OCI-LY3 (cell line): Measurements from ENCODE around the gene MLNR.

ENCODE experiments used
- H2AFZ ChIP-seq: fragments of 200-600, 300-600 bp; shearing (Covaris generic); 2 replicates; pipeline ENCODE4 v1.6.0; 2014; ENCODE audit warnings: antibody characterized with exemption, low read depth, low read length
- H3K27ac ChIP-seq: fragments of 200-600, 300-600 bp; sonication (generic); 2 replicates; pipeline ENCODE4 v1.5.1; 2014; ENCODE audit warnings: mild to moderate bottlenecking, low read length, moderate library complexity, mixed read lengths
- H3K27me3 ChIP-seq: fragments of 200-600, 300-600 bp; sonication (generic); 2 replicates; pipeline ENCODE4 v1.6.1; 2014; ENCODE audit warnings: low read depth, low read length, mixed read lengths
- H3K36me3 ChIP-seq: fragments of 200-600, 300-600 bp; sonication (generic); replicated peaks from 2 replicates; pipeline ENCODE3; 2014; ENCODE audit warnings: low read depth, low read length, mixed read lengths
- H3K4me1 ChIP-seq: fragments of 300-600, 200-600 bp; sonication (generic); 2 replicates; pipeline ENCODE4 v1.6.1; 2014; ENCODE audit warnings: low read length, mixed read lengths
- H3K4me2 ChIP-seq: fragments of 200-600, 300-600 bp; sonication (generic); 2 replicates; pipeline ENCODE4 v1.6.1; 2014; ENCODE audit warnings: low read length, mixed read lengths
- H3K4me3 ChIP-seq: fragments of 300-600, 200-600 bp; sonication (generic); 2 replicates; pipeline ENCODE4 v1.5.1; 2014; ENCODE audit warnings: antibody characterized with exemption, mild to moderate bottlenecking, low read length, moderate library complexity
- H3K79me2 ChIP-seq: fragments of 300-600, 200-600 bp; shearing (Covaris generic); 2 replicates; pipeline ENCODE4 v1.6.1; 2014; ENCODE audit warnings: mild to moderate bottlenecking, low read length, mixed read lengths
- H3K9ac ChIP-seq: fragments of 300-600, 200-600 bp; shearing (Covaris generic); 2 replicates; pipeline ENCODE4 v1.6.0; 2014; ENCODE audit warnings: mild to moderate bottlenecking, low read length, moderate library complexity
- H3K9me3 ChIP-seq: fragments of 200-600, 300-600 bp; shearing (Covaris generic); 2 replicates; pipeline ENCODE4 v1.6.1; 2014; ENCODE audit warnings: low read length, mixed read lengths; ENCODE audit not compliant: insufficient read depth
- H4K20me1 ChIP-seq: fragments of 200-600, 300-600 bp; sonication (generic); 2 replicates; pipeline ENCODE4 v1.6.1; 2016; ENCODE audit warnings: low read length, mixed read lengths; ENCODE audit not compliant: insufficient read depth
- EZH2phosphoT487 ChIP-seq: fragments of 200-600 bp; shearing (Covaris generic); IDR thresholded peaks from 2 replicates; pipeline ENCODE4 v1.6.1; 2018; ENCODE audit warnings: antibody characterized with exemption, mixed run types, low read depth
- TF ChIP-seq, protein P1 (sequence below): fragments of 200-600, 300-600 bp; sonication (generic); IDR thresholded peaks from 2 replicates; pipeline ENCODE4 v1.5.1; 2014; ENCODE audit warnings: antibody characterized with exemption, low read length, low read depth

The MLNR gene

DNA sequence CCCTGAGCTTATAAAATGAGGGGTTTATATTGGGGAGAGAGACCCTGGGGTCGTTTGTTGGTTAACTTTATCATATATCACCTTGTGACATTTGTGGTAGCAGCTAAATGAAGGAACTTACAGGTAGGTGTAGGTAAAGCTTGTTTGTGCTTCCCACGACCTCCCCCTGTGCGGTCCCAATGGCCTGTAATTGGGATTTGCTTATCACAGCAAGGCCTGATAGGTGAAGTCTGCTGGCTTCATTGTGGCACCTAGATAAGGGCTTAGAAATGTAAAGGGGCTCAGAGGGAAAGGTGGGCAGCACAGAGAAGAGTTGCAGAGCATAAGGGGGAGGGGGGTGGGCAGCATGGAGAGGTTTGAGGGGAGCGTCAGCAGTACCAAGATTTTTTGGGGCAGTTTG, 35.5 kb upstream of the MLNR start:
- Histone ChIP-seq H3K4me1 (peaks cover 12% of the 10 kb centered on the region), H3K27ac (no peak overlapping the region), H3K36me3 (peaks cover 32% of the 10 kb centered on the region), H4K20me1 (no peaks in the 10 kb centered on the region), H2AFZ (no peak overlapping the region), H3K9me3 (no peaks in the 10 kb centered on the region), H3K4me2 (no peak overlapping the region), H3K9ac (no peak overlapping the region), H3K27me3 (no peaks in the 10 kb centered on the region), H3K4me3 (no peak overlapping the region), H3K79me2 (no peaks in the 10 kb centered on the region)
- TF ChIP-seq, protein P1, sequence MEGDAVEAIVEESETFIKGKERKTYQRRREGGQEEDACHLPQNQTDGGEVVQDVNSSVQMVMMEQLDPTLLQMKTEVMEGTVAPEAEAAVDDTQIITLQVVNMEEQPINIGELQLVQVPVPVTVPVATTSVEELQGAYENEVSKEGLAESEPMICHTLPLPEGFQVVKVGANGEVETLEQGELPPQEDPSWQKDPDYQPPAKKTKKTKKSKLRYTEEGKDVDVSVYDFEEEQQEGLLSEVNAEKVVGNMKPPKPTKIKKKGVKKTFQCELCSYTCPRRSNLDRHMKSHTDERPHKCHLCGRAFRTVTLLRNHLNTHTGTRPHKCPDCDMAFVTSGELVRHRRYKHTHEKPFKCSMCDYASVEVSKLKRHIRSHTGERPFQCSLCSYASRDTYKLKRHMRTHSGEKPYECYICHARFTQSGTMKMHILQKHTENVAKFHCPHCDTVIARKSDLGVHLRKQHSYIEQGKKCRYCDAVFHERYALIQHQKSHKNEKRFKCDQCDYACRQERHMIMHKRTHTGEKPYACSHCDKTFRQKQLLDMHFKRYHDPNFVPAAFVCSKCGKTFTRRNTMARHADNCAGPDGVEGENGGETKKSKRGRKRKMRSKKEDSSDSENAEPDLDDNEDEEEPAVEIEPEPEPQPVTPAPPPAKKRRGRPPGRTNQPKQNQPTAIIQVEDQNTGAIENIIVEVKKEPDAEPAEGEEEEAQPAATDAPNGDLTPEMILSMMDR, result no peak
- no peak for TF ChIP-seq EZH2phosphoT487

DNA sequence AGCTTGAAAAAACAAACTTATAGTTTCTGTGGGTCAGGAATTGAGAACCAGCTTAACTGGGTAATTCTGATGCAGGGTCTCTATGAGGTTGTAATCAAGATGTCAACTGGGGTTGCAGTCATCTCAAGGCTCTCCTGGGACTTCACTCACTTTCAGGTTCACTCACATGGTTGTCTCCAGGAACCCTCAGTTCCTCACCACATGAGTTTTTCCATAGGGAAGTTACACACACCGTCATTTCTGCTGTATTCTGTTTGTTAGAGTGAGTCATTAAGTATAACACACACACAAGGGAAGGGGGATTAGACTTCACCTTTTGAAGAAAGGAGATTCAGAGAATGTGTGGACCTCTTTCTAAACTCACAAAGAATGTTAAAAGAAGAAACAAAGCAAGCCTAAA, 34.9 kb upstream of the MLNR start:
- Histone ChIP-seq H3K9me3 (no peaks in the 10 kb centered on the region), H3K4me2 (no peak overlapping the region), H3K27ac (no peak overlapping the region), H2AFZ (no peak overlapping the region), H3K4me3 (no peak overlapping the region), H3K27me3 (no peaks in the 10 kb centered on the region), H3K9ac (no peak overlapping the region), H3K79me2 (no peaks in the 10 kb centered on the region), H3K4me1 (peaks cover 12% of the 10 kb centered on the region), H4K20me1 (no peaks in the 10 kb centered on the region), H3K36me3 (peaks cover 31% of the 10 kb centered on the region)
- TF ChIP-seq, protein P1, result no peak
- no peak for TF ChIP-seq EZH2phosphoT487

DNA sequence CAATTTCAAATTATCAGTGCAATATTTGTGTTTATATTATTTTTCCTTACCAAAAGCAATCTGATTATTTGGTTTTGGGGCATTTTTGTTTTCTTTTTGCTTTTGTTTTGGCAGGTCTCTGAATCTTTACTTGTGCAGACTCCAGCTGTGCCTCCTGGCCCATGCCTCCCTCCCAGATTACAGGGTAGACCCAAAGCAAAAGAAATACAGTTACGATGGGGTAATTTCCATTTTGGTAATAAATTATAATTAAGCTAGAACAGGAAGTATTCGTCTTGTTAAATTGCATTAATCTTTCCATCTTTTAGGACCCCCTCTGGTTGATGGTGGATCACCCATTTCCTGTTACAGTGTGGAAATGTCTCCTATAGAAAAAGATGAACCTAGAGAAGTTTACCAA, 29.2 kb upstream of the MLNR start:
- Histone ChIP-seq H3K36me3 (peaks cover 42% of the 10 kb centered on the region), H4K20me1 (no peaks in the 10 kb centered on the region), H3K4me2 (no peak overlapping the region), H2AFZ (no peak overlapping the region), H3K27me3 (no peaks in the 10 kb centered on the region), H3K79me2 (no peaks in the 10 kb centered on the region), H3K9ac (no peak overlapping the region), H3K4me3 (no peak overlapping the region), H3K4me1 (no peaks in the 10 kb centered on the region), H3K27ac (no peak overlapping the region), H3K9me3 (no peaks in the 10 kb centered on the region)
- TF ChIP-seq EZH2phosphoT487, result no peak
- TF ChIP-seq, protein P1, result no peak

DNA sequence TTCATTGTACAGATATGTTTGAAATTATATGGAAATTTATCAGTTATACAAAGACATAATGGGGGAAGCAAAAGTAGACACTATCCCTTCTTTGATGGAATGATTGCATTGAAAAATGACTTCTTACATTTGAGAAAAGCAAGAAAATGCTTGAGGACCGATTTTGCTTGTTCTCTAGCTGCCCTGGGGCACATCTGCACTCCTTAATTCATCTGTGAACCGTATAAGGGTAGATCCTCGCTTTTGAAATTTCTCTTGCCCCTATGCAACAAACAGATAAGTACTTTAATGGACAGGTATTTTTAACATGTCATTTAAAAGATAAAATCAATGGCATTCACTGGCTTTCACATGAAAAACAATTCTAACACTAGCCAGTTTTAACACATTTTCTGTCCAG, 13.5 kb upstream of the MLNR start:
- H3K4me1 ChIP-seq, result no peaks in the 10 kb centered on the region
- H3K27me3 ChIP-seq, result no peaks in the 10 kb centered on the region
- no peaks in the 10 kb centered on the region for H3K79me2 ChIP-seq
- H3K27ac ChIP-seq, result no peak overlapping the region
- no peak overlapping the region for H2AFZ ChIP-seq
- no peaks in the 10 kb centered on the region for H3K9me3 ChIP-seq
- TF ChIP-seq, protein P1, result no peak
- no peak for TF ChIP-seq EZH2phosphoT487
- H3K4me3 ChIP-seq, result no peak overlapping the region
- no peak overlapping the region for H3K9ac ChIP-seq
- H4K20me1 ChIP-seq, result no peaks in the 10 kb centered on the region
- peaks cover 33% of the 10 kb centered on the region for H3K36me3 ChIP-seq
- no peak overlapping the region for H3K4me2 ChIP-seq
